HEK293 (cell line): ENCODE results near the gene DDX49.
A peak's percentile ranks its signal among the peaks of the same experiment; 100 is the strongest.

Source experiments
- CTCF ChIA-PET: fragments of 350-600 bp; formaldehyde crosslinking; extraction: SDS; loops from one replicate; lab custom pipeline; 2021; ENCODE audit warnings: antibody characterized with exemption; lab: Yijun Ruan, JAX
- POLR2A ChIA-PET: fragments of 300-600 bp; formaldehyde crosslinking; extraction: SDS; loops from one replicate; lab custom pipeline; 2020; ENCODE audit warnings: antibody characterized with exemption, inconsistent platforms; lab: Yijun Ruan, JAX
- H3K27ac ChIP-seq: fragments of 200-500 bp; sonication (Bioruptor generic); 2 replicates; pipeline ENCODE4 v1.5.1; 2014; ENCODE audit warnings: low read depth, low read length, control low read depth, inconsistent platforms; ENCODE audit errors: extremely low read depth
- H3K36me3 ChIP-seq, 2 experiments: fragments of 200-500 bp in 1 of 2; sonication (Bioruptor generic) in 1 of 2; 1 replicate in 1 of 2; 2 replicates in 1 of 2; pipeline ENCODE4 v1.5.1; 2014 to 2017; ENCODE audit warnings: inconsistent platforms in 2 of 2, low read length in 2 of 2; ENCODE audit not compliant: control insufficient read depth in 2 of 2, insufficient read depth in 1 of 2
- H3K4me1 ChIP-seq: fragments of 200-500 bp; sonication (Bioruptor generic); 2 replicates; pipeline ENCODE4 v1.5.1; 2014; ENCODE audit warnings: mild to moderate bottlenecking, low read length, inconsistent platforms; ENCODE audit not compliant: control insufficient read depth, insufficient read depth
- H3K4me3 ChIP-seq: 2 replicates; pipeline ENCODE4 v1.5.1; 2011; ENCODE audit warnings: low read depth, mild to moderate bottlenecking, control low read depth, low read length, moderate library complexity
- H3K9me3 ChIP-seq: fragments of 200-500 bp; sonication (Bioruptor generic); 2 replicates; pipeline ENCODE4 v1.5.1; 2014; ENCODE audit warnings: low read depth, low read length, inconsistent platforms; ENCODE audit not compliant: control insufficient read depth, insufficient read depth
- BCL11A ChIP-seq: fragments of 450-650 bp; formaldehyde crosslinking; IDR thresholded peaks from 2 replicates; pipeline ENCODE4 v1.5.1; 2016; ENCODE audit warnings: low read depth, missing biosample characterization, missing genetic modification characterization
- BCL11B ChIP-seq: fragments of 450-650 bp; formaldehyde crosslinking; IDR thresholded peaks from 2 replicates; pipeline ENCODE4 v1.5.1; 2016; ENCODE audit warnings: low read depth, missing biosample characterization, missing genetic modification characterization
- KLF1 ChIP-seq: fragments of 450-650 bp; formaldehyde crosslinking; IDR thresholded peaks from 2 replicates; pipeline ENCODE4 v1.5.1; 2016; ENCODE audit warnings: missing biosample characterization, missing genetic modification characterization
- SALL2 ChIP-seq: fragments of 450-650 bp; formaldehyde crosslinking; IDR thresholded peaks from 2 replicates; pipeline ENCODE4 v1.5.0; 2017; ENCODE audit warnings: missing biosample characterization, mild to moderate bottlenecking, missing genetic modification characterization, borderline replicate concordance
- SETDB1 ChIP-seq: IDR thresholded peaks from one replicate; pipeline ENCODE4 v1.6.1; 2017; ENCODE audit warnings: mild to moderate bottlenecking, low read length, moderate library complexity, mixed read lengths; ENCODE audit not compliant: insufficient read length
- ZEB2 ChIP-seq: fragments of 450-650 bp; formaldehyde crosslinking; IDR thresholded peaks from 2 replicates; pipeline ENCODE4 v1.5.1; 2016; ENCODE audit warnings: missing biosample characterization, missing genetic modification characterization
- ZNF23 ChIP-seq: fragments of 450-650 bp; formaldehyde crosslinking; IDR thresholded peaks from 2 replicates; pipeline ENCODE4 v1.5.1; 2016; ENCODE audit warnings: missing biosample characterization, missing genetic modification characterization, borderline replicate concordance
- ZNF292 ChIP-seq: fragments of 450-650 bp; formaldehyde crosslinking; IDR thresholded peaks from 2 replicates; pipeline ENCODE4 v1.5.1; 2016; ENCODE audit warnings: low read depth, missing biosample characterization, missing genetic modification characterization, borderline replicate concordance
- ZNF341 ChIP-seq: fragments of 450-650 bp; formaldehyde crosslinking; IDR thresholded peaks from 2 replicates; pipeline ENCODE4; 2016; ENCODE audit warnings: low read depth, missing biosample characterization, missing genetic modification characterization
- ZNF548 ChIP-seq: fragments of 450-650 bp; formaldehyde crosslinking; IDR thresholded peaks from 2 replicates; pipeline ENCODE4 v1.5.1; 2016; ENCODE audit warnings: missing biosample characterization, missing genetic modification characterization
- ZNF558 ChIP-seq: fragments of 450-650 bp; formaldehyde crosslinking; IDR thresholded peaks from 2 replicates; pipeline ENCODE4 v1.5.1; 2016; ENCODE audit warnings: missing biosample characterization, missing genetic modification characterization
- ZNF654 ChIP-seq: fragments of 450-650 bp; formaldehyde crosslinking; IDR thresholded peaks from 2 replicates; pipeline ENCODE4 v1.5.1; 2016; ENCODE audit warnings: low read depth, missing biosample characterization, missing genetic modification characterization
- TF ChIP-seq, protein P1 (sequence below): fragments of 450-650 bp; formaldehyde crosslinking; IDR thresholded peaks from 2 replicates; pipeline ENCODE4 v1.5.1; 2016; ENCODE audit warnings: missing biosample characterization, missing genetic modification characterization

DDX49 gene

GRCh38 chr19:18898081-18898606 lies 21.4 kb upstream of the DDX49 start:
- CTCF ChIA-PET: interaction anchor here (0.6 to 0.7 kb wide), 2 partner anchors 32 to 448 kb away, joined by 3 read pairs; no protein-coding TSS in a partner anchor
- peaks cover 0 to 34% of the 10 kb centered on the region in 2 experiments; a peak in 2 of 3 replicates for H3K36me3 ChIP-seq
- no peaks in the 10 kb centered on the region; the same call in 1 of the 2 replicates for H3K4me1 ChIP-seq
- POLR2A ChIA-PET: interaction anchor here (0.6 to 1.3 kb wide), 6 partner anchors 9 to 462 kb away, joined by 3 to 8 read pairs (median 4); partner anchors contain the start of genes COPE and DDX49
- H3K4me3 ChIP-seq: no peak overlapping the region
- H3K27ac ChIP-seq: no peak overlapping the region
- no peaks in the 10 kb centered on the region for H3K9me3 ChIP-seq
- TF ChIP-seq ZNF548 (tag by site-specific recombination) (no peak), ZNF292 (tag by site-specific recombination) (no peak), ZNF654 (tag by site-specific recombination) (no peak), ZNF558 (no peak), KLF1 (tag by site-specific recombination) (peak; percentile 30; the same call in 1 of the 2 replicates), BCL11A (tag by site-specific recombination) (no peak)
- TF ChIP-seq, protein P1, sequence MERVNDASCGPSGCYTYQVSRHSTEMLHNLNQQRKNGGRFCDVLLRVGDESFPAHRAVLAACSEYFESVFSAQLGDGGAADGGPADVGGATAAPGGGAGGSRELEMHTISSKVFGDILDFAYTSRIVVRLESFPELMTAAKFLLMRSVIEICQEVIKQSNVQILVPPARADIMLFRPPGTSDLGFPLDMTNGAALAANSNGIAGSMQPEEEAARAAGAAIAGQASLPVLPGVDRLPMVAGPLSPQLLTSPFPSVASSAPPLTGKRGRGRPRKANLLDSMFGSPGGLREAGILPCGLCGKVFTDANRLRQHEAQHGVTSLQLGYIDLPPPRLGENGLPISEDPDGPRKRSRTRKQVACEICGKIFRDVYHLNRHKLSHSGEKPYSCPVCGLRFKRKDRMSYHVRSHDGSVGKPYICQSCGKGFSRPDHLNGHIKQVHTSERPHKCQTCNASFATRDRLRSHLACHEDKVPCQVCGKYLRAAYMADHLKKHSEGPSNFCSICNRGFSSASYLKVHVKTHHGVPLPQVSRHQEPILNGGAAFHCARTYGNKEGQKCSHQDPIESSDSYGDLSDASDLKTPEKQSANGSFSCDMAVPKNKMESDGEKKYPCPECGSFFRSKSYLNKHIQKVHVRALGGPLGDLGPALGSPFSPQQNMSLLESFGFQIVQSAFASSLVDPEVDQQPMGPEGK (tag by site-specific recombination): no peak

DNA sequence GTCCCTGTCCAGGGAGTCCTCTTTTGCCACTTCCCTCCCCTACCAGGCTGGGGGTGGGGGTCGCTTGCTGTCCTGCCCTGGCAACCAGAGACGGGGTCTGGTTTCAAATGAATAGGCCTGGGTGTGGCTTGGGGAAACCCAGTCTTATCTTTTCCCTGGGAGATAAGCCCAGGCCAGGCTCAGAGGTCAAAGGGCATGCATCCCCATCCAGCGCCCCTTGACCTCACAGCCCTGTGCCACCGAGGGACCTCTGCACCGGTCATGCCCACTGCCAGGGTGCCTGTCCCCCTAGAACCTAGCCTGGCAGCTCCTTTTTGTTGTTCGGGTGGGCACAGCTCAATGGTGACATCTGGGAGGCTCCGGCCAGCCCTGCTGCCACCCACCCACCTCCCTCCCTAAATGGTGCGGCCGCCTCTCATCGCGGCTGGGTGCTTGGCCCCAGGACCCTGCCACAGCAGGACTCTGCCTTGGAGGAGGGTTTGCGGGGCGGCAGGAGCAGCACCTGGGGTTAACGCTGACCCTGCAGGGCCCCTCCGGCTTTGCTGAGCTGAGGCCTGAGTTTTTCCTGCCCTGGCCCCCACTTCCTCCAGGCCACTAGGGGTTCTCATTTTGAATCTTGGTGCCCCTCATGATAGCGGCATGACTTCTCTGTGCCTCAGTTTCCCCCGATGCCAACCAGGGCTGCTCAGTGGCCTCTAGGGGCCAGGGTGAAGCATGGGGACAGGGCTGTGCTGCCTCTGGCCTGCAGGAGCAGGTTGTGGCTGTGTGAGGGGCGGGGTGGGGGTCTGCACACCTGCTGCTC lies 20.7 kb upstream of the DDX49 start:
- Histone ChIP-seq H3K27ac (no peak overlapping the region), H3K36me3 (peaks cover 0 to 37% of the 10 kb centered on the region in 2 experiments; a peak in 2 of 3 replicates), H3K4me1 (no peaks in the 10 kb centered on the region; the same call in 1 of the 2 replicates), H3K4me3 (no peak overlapping the region), H3K9me3 (no peaks in the 10 kb centered on the region)
- peak; percentile 22; the same call in 1 of the 2 replicates for TF ChIP-seq BCL11A (tag by site-specific recombination)
- TF ChIP-seq ZNF23 (tag by site-specific recombination): no peak
- peak; percentile 56; the same call in 1 of the 2 replicates for TF ChIP-seq BCL11B (tag by site-specific recombination)
- no peak for TF ChIP-seq SETDB1
- POLR2A ChIA-PET: interaction anchor here (0.6 kb wide), 4 partner anchors 9 to 463 kb away, joined by 3 to 6 read pairs (median 4); no protein-coding TSS in a partner anchor
- CTCF ChIA-PET: interaction anchor here (0.6 kb wide), 1 partner anchor 449 kb away, joined by 3 read pairs; no protein-coding TSS in a partner anchor

GRCh38 chr19:18899624-18900560 lies 19.6 kb upstream of the DDX49 start:
- Histone ChIP-seq H3K4me1 (no peaks in the 10 kb centered on the region), H3K4me3 (no peak overlapping the region), H3K27ac (no peak overlapping the region), H3K9me3 (no peaks in the 10 kb centered on the region), H3K36me3 (peaks cover 0 to 44% of the 10 kb centered on the region in 2 experiments; a peak in 2 of 3 replicates)
- 0 out of 2 replicates have a peak, but pooled peaks have one; percentile 18 for TF ChIP-seq ZEB2 (tag by site-specific recombination)
- TF ChIP-seq ZNF341 (tag by site-specific recombination): no peak
- TF ChIP-seq SALL2 (tag by site-specific recombination): no peak
- CTCF ChIA-PET: no interaction called here
- POLR2A ChIA-PET: interaction anchor here (1.4 kb wide), 1 partner anchor 19 kb away, joined by 4 read pairs; the partner anchor contains the start of genes COPE and DDX49
